ENCODE data around the gene HDGFL2. TPM values are rescaled to one million over a fixed set of nuclear protein-coding genes. Genes with fewer than 3 reads are reported as not detected.

HDGFL2 gene
- total and polyA plus RNA-seq, 10 of the 15 experiments (the other 5 are each of a cell fraction or from before 2014, with no cell fraction given), result 0.16 to 56.9 (median 25.3) TPM

DNA sequence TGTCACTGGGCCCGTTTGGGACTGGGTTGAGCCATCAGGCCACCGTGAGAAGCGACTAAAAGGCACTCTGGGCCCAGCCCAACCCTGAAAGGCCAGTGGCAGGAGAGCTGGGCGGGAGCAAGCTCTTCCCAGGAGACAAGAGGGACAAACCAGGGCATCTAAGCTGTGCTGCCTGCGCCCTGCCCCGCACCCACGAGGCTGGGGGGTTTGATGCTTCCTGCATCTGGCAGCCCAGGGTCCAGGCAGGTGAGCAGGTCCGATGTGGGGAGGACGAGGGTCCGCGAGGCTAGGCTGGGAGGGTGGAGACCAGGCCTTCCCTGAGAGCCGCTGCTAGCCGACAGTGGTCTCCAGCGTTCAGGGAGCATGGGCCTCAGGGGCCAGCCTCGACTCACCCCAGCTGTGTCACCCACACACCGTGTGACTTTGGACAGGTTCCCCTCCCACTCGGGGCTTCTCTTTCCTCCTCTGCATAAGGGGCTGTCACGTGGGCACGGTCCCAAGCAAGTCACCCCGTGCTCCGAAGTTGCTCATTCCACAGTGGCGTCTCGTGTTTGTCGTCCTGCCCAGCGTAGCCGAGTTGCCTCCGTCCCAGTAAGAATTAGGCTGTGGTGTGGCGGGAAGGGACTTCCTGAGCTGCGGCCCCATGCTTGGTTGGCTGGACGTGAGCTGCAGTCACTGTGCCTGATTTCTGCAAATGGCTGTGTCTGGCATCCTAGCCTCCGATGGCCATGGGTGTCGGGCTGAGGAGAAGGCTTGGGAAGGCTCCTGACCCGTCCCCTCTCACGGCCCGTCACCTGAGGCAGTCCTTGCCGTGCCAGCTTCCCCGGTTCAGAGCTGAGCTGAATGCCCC is 30.4 kb downstream of the HDGFL2 start:
- ChIA-PET RAD21 (ENCODE audit: unreplicated experiment) (no interaction called here), SMC1A (ENCODE audit: uncharacterized antibody, unreplicated experiment) (no interaction called here), CTCF (no interaction called here), POLR2A (interaction anchor here (0.6 kb wide), 1 partner anchor 252 kb away, joined by 3 read pairs; no protein-coding TSS in a partner anchor)
- 87% methylated on average over 37 of the region's 37 CpGs for WGBS (ENCODE audit: insufficient coverage, insufficient replicate concordance, low lambda C conversion rate, missing lambda C conversion rate)
- no peaks in the 10 kb centered on the region for H3K27me3 ChIP-seq (replicated peaks in 1 of 2; ENCODE audit: control insufficient read depth in 2 of 2, insufficient read depth in 2 of 2, low read length in 1 of 2)
- no peak for FAIRE-seq
- no peak overlapping the region for H2AFZ ChIP-seq (ENCODE audit: control insufficient read depth, low read depth, low read length)
- H3K4me2 ChIP-seq (ENCODE audit: control insufficient read depth, insufficient read depth), result no peak overlapping the region
- TF ChIP-seq, protein P1, sequence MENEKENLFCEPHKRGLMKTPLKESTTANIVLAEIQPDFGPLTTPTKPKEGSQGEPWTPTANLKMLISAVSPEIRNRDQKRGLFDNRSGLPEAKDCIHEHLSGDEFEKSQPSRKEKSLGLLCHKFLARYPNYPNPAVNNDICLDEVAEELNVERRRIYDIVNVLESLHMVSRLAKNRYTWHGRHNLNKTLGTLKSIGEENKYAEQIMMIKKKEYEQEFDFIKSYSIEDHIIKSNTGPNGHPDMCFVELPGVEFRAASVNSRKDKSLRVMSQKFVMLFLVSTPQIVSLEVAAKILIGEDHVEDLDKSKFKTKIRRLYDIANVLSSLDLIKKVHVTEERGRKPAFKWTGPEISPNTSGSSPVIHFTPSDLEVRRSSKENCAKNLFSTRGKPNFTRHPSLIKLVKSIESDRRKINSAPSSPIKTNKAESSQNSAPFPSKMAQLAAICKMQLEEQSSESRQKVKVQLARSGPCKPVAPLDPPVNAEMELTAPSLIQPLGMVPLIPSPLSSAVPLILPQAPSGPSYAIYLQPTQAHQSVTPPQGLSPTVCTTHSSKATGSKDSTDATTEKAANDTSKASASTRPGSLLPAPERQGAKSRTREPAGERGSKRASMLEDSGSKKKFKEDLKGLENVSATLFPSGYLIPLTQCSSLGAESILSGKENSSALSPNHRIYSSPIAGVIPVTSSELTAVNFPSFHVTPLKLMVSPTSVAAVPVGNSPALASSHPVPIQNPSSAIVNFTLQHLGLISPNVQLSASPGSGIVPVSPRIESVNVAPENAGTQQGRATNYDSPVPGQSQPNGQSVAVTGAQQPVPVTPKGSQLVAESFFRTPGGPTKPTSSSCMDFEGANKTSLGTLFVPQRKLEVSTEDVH (IDR thresholded peaks at IDR 0.05; ENCODE audit: low read depth, partially characterized antibody), result no peak
- TF ChIP-seq NFYA (IDR thresholded peaks at IDR 0.05; ENCODE audit: borderline replicate concordance, low read depth, low read length), result no peak
- no peak for TF ChIP-seq SMC3 (IDR thresholded peaks at IDR 0.05; ENCODE audit: borderline replicate concordance, low read length)
- TF ChIP-seq POLR2AphosphoS2 (IDR thresholded peaks at IDR 0.05; ENCODE audit: low read depth, low read length), result no peak
- no peak for TF ChIP-seq NR2C2 (IDR thresholded peaks at IDR 0.05; ENCODE audit: borderline replicate concordance, control insufficient read depth, insufficient read length, low read depth)
- TF ChIP-seq, protein P2, sequence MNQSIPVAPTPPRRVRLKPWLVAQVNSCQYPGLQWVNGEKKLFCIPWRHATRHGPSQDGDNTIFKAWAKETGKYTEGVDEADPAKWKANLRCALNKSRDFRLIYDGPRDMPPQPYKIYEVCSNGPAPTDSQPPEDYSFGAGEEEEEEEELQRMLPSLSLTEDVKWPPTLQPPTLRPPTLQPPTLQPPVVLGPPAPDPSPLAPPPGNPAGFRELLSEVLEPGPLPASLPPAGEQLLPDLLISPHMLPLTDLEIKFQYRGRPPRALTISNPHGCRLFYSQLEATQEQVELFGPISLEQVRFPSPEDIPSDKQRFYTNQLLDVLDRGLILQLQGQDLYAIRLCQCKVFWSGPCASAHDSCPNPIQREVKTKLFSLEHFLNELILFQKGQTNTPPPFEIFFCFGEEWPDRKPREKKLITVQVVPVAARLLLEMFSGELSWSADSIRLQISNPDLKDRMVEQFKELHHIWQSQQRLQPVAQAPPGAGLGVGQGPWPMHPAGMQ (IDR thresholded peaks at IDR 0.05; ENCODE audit: borderline replicate concordance), result no peak
- TF ChIP-seq, protein P3, sequence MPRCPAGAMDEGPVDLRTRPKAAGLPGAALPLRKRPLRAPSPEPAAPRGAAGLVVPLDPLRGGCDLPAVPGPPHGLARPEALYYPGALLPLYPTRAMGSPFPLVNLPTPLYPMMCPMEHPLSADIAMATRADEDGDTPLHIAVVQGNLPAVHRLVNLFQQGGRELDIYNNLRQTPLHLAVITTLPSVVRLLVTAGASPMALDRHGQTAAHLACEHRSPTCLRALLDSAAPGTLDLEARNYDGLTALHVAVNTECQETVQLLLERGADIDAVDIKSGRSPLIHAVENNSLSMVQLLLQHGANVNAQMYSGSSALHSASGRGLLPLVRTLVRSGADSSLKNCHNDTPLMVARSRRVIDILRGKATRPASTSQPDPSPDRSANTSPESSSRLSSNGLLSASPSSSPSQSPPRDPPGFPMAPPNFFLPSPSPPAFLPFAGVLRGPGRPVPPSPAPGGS (IDR thresholded peaks at IDR 0.05; ENCODE audit: borderline replicate concordance, insufficient read depth, low read depth, low read length, poor library complexity, severe bottlenecking), result no peak
- no peaks in the 10 kb centered on the region for H4K20me1 ChIP-seq (ENCODE audit: control insufficient read depth, insufficient read depth)
- intact Hi-C loops (cut with micrococcal nuclease; ENCODE audit: unreplicated experiment), result no loop called here
- H3K9me3 ChIP-seq (replicated peaks; ENCODE audit: control insufficient read depth, insufficient read depth, low read length), result no peaks in the 10 kb centered on the region
- ATAC-seq, result no peak
- peaks cover 0 to 2% of the 10 kb centered on the region in 2 experiments; a peak in 2 of 4 replicates for H3K36me3 ChIP-seq (ENCODE audit: control insufficient read depth in 2 of 2, insufficient read depth in 2 of 2, low read length in 1 of 2)
- H3K27ac ChIP-seq (ENCODE audit: control insufficient read depth, insufficient read depth), result no peak overlapping the region
- no peak overlapping the region for H3K9ac ChIP-seq (ENCODE audit: control insufficient read depth, insufficient read depth, low read length)
- no peak for DNase-seq (ENCODE audit: low read depth, low spot score)
- no peak overlapping the region for H3K4me3 ChIP-seq
- H3K79me2 ChIP-seq (ENCODE audit: control insufficient read depth, insufficient read depth, low read length), result no peaks in the 10 kb centered on the region
- no TSS peak for BruUV-seq (replicated peaks)
- in situ Hi-C loops (cut with MboI), result no loop called here
- no peaks in the 10 kb centered on the region for H3K4me1 ChIP-seq (ENCODE audit: control insufficient read depth, insufficient read depth, low read length)

Measured in GM12878 (cell line).